Ammon's horn (tissue), 1 donor: Measurements from ENCODE around the gene GRIK4.

Experiments
- DNase-seq: peaks from one replicate; pipeline ENCODE4 v3.0.0-alpha.2; 2016; ENCODE audit warnings: low spot score

Gene GRIK4

DNA sequence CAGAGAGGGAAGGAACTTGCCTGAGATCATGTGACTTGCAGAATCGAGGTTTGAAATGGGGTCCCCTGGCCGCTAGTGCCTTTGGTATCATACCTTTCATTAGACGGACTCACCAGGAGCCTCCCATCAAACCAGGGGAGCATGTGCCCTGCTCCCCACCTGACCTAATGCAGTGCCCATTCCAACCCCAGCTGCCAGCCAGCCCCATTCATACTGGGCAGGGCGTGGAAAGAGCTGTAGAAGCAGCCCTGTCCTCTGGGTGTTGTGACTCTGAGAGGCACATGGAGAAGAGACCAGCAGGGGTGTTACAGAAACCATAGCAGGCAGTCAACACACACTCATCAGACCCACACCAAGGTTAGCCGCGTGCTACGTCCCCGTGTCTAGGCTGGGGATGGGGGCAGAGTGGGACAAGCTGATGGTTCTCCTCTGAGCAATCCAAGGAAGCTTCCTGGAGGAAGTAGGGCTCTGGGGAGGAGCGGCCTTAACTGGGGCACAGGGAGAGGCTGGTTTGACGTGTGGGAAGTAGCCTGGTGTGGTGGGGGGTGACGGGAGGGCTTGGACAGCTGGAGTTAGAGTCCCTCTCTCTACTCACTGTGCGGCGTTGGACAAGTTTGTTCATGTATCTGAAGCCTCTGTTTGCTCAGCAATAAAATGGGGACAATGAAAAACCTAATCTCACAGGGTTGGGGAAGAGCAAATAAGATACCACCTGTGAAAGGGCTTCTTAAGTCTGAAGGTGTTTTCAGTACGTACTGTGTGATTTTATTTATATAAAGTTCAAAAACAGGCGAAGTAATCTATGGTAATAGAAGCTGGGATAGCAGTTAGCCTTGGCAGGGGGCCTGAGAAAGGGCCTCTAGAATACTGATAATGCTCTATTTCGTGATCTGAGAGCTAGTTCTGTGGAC lies 14.0 kb downstream of the GRIK4 start:
- no peak for DNase-seq

GRCh38 chr11:120526241-120526640 lies 14.7 kb downstream of the GRIK4 start:
- DNase-seq, result no peak

- DNase-seq, result no peak
These were observed 15.7 kb downstream of the GRIK4 start for GRCh38 chr11:120527111-120527761.

GRCh38 chr11:120528749-120529148 lies 17.2 kb downstream of the GRIK4 start:
- DNase-seq, result no peak

DNA sequence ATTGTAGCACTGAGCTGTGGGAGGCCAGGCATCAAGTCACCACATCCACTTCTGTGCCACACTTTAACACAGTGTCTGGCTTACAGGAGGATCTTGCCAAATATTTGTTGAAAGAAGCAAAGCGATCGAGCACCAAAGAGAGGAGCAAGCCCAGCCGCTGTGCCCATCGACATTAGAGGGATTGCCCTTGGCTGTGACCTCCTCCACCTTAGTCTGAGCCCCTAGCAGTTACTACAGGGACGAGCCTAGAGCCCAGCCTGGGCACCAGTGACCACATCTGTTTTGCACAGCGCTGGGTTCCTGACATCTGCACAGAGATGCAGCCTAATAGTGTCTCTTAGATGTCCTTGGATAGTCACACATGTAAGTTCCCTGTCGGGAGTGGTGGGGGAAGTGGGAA lies 17.7 kb downstream of the GRIK4 start:
- DNase-seq, result no peak

GRCh38 chr11:120529911-120530310 lies 18.4 kb downstream of the GRIK4 start:
- DNase-seq, result no peak

- no peak for DNase-seq
These were observed 20.7 kb downstream of the GRIK4 start for GRCh38 chr11:120532082-120532831.

DNA sequence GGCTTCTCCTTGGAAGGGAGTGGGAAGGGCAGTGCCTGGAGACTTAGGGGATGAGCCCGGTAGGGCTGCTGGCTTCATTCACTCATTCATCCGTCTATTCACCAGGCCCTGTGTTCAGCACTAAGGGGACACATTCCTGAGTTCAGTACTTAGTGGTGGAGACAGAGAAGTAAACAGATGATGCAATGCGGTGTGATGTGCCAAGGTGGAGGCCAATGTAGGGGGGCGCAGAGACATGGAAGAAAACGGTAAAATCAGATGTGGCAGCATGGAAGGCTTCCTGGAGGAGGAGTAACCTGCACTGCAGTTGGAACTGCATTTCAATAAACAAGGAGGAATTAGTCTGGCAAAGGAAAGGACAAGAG lies 21.3 kb downstream of the GRIK4 start:
- DNase-seq, result no peak

DNA sequence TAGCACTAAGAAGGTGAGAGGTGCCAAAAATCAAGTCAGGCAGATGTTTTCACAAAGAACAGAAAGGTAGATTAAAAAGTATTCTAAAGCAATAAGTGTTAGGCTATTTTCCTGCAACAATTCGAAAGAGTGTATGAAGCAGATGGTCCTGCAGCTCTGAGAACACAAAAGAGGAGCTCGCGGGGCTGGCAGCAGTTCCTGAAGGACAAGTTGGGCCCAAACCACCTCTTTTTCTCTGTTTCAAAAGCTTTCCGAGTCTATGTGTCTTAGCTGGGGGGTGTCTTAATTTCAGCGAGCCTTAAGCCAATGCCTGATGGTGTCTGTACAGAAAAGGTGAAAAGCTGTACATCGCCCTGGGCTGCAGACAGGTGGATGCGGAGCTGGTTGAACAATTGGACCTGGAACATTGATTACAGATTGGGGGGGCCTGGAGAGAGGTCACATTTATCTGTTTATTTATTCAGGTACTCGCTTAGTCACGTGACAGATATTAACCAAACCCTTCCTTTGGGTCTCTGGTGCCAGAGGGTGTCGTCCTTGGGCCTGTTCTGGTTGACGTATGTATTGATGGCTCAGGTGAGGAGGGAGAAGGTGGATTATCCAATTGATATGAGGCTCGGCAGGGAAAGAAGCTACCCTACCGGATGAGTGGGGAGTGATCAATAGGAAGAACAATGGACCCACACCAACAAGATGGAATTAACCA lies 24.7 kb downstream of the GRIK4 start:
- DNase-seq, result no peak

GRCh38 chr11:120536797-120537169 lies 25.2 kb downstream of the GRIK4 start:
- DNase-seq, result no peak

DNA sequence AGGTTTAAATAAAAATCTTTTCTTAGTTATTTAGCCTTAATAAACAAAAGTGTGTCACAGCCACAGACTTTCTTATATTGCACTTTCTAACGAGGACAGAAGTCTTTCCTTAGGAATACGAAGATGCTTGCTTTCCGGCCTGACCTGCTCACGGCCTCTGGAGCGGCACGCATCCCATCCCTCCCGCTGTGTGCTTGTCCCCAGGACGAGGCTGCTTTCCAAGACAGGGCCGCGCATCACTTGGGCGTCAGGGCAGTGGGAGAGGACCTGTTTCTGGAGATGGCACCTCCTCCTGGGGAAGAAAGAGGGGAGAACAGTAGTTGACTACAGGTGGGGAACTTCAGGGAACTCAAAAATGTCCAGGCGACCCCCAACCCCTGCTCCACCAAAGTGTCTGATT lies 26.4 kb downstream of the GRIK4 start:
- no peak for DNase-seq

- no peak for DNase-seq
These were observed 27.2 kb downstream of the GRIK4 start for GRCh38 chr11:120538707-120539106.

- no peak for DNase-seq
These were observed 28.3 kb downstream of the GRIK4 start for GRCh38 chr11:120539667-120540369.

DNA sequence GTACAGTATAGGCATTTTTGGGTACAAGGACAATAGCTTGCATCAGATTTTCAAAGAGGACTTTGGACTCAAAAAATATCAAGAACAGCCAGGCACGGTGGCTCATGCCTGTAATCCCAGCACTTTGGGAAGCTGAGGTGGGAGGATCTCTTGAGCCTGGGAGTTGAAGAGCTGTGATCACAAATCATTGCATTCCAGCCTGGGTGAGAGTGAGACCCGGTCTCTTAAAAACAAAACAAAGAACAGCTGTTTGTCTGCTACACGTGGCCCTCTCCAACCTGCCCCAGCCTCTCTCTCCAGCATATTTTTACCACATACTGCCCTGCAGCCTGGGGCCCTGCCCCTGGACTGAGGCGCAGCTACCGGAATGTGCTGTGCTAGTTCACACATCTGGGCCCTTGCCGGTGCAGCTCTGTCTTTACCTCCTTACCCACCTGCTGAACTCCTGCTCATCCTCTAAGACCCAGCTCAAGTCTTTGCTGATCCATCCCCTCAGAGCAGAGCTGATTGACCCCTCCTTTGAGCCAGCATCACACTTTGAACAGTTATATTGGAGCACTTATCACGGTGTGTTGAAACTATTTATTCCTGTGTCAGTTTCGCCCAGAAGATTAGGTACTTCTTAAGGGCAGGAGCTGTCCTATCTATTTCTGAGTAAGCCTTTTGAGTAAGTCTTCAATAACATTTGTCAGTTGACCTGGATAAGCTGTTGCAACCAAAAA lies 29.4 kb downstream of the GRIK4 start:
- no peak for DNase-seq

DNA sequence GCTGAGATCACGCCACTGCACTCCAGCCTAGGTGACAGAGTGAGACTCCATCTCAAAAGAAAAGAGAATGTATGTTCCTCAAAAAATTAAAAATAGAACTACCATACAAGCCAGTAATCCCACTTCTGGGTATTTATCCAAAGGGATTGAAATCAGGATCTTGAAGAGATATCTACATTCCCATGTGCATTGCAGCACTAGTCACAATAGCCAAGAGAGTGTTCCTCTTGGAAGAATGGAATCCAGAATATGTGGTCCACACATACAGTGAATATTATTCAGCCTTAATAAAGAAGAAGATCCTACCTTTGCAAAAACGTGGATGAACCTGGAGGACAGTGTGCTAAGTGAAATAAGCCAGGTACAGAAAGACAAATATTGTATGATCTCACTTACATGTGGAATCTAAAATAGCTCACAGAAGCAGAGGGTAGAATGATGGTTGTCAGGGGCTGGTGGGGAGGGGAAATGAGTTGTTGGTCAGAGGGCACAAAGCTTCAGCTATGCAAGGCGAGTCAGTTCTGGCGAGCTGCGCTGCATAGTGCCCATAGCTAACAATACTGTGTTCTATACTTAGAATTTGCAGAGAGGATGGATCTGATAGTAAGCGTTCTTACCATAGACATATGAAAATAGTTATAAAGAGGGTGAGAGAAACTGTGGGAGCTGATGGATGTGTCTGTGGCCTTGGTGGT lies 32.1 kb downstream of the GRIK4 start:
- DNase-seq, result no peak

DNA sequence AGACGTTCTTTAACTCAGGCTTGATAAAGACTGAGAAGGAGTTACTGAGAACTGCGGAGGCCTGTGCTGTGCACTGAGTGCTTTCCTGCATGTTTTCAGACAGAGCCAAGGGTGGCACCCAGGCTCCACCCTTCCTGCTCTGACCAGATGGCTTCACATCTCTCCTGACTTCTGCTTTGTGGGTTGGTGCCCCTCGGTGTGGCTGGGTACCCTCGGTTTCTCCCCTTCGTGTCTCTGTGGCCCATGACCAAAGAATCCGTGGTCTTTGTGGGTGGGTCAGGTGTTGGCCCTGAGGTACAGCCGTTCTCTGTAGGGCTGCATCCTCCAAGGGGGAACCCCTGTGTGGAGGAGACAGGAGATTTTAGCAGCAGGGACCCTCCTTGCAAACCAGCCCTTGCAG lies 34.3 kb downstream of the GRIK4 start:
- DNase-seq, result no peak

- peak; percentile 37 for DNase-seq
These were observed 35.0 kb downstream of the GRIK4 start for GRCh38 chr11:120546312-120547205.

DNA sequence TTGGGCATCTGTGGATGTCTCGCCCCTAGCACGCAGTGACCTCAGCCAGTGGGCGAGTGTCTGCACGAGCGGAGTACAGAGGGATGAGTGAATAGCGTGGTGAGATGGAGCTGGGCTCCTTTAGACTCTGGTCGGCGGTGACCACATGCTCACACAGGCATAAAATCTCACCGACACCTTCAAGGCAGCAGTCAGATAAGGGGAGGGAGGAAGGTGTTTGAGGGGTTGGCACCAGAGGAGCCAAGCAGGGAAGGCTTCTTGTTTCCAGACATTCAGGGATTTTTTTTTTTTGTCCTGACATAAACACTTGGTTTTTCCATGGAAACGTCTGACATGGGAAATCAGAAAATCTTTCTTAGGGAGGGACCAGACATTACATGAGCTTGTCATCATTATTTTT lies 35.8 kb downstream of the GRIK4 start:
- no peak for DNase-seq
